T-helper 2 cell treated with Interferon-gamma antibody and Interleukin-4, amounts not matched to agents 100 ng/mL and 5 ng/mL, for 36 hours (primary cell): ENCODE measurements around the gene HS3ST1. TPM values are rescaled to one million over a fixed set of nuclear protein-coding genes. Genes with fewer than 3 reads are reported as not detected.

Experiments used
- intact Hi-C: fragments of 100-400 bp; cut with micrococcal nuclease; formaldehyde crosslinking; loops from one replicate; pipeline ENCODE4 v1.15.1; 2023
- total RNA-seq: library from RNA; stranded (reverse); gene quantifications from 2 replicates; pipeline ENCODE4 v1.2.3, GENCODE V29; 2022

Gene HS3ST1
- 0.64 and 0.93 TPM in 2 replicates for total RNA-seq

DNA sequence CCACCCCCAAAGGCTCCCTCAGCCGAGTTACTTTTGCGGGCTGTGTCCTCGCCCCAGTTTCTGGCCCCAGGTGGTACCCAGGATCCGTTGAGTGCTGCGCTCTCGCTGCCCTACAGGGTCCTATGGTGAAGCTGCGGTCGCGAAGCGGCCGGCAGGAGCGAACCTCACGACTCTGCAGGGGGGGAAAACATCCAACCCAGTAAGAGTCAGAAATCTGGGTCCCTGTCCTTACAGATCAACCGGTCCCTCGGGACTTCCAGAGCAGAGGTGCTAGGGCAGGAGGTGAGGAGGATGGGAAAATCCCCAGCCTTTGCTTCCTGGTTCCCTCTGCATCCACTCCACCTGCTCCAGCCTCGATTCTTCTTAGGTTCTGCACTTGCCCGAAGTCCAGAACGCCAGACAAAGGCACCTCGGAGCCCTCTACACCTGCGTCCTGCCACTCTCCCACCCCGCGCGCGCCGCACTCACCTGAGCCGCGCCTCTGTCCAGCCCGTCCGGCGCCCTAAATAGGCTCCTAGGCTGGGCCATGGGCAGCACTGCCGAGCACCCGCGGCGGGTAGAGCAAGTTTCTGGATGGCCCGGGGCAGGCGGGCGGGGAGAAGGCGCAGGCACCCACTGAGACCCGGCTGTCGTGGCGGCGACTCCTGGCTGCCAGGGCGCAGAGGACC lies at the start of gene HS3ST1:
HS3ST1 (minus strand) TSS at position 664 of the 668 bp plus-strand sequence. CDS start 28,889 bp downstream, outside the sequence.
- intact Hi-C loops = loop anchor here (2.0 kb wide), 1 partner anchor 42 kb away; no protein-coding TSS in a partner anchor

DNA sequence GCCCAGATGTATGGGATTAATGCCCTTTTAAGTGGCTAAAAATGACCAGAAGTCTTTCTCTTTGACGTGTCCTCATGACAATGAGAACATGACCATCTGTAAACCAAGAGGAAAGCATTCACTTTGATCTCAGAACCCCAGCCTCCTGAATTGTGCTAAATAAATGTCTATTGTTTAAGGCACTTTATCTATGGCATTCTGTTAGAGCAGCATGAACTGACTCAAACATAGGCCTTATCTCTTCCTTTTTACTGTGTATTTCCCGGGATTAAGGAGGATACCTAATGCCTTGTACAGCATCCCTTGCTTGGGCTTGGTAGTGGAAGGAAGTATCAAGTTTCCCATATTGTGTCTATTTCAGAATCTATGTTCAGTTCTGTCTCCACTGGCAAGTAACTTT lies 47.2 kb upstream of the HS3ST1 start:
- intact Hi-C loops = no loop called here

DNA sequence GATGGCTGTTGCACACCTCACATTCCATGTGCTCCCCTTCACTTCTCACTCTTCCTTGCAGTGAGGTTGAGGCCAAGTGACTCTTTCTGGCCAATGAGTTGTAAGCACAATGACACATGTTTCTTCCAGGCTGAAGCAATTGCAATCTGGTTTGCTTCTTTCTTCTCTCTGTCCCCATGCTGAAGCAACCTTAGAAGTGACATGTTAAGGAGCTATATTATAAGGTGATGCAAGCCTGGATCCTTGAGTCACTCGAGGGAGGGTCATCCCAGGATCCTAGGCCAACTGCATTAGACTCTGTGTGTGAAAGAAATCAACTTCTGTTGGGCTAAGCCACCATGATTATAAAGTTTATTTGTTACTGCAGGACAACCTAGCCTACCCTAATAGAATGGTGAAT lies 45.5 kb upstream of the HS3ST1 start:
- intact Hi-C loops = loop anchor here (5.0 kb wide), 1 partner anchor 1357 kb away; the partner anchor contains the start of gene WDR1

DNA sequence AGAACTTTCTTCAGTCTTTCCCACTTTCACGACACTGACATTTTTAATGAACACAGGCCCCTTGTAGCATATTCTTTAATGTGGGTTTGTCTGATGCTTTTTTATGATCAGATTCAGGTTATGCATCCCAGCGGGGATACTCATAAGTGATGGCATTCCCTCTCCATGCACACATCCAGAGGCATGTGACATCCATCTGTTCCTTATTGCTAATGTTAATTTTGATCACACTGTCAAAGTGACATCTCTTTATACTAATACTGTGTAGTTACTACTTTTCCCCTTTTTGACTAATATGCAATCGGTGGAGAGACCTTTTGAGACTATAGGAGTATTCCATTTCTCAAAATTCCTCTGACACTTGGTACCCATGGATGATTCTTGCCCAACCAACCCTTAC lies 43.8 kb upstream of the HS3ST1 start:
- intact Hi-C loops = loop anchor here (5.0 kb wide), 1 partner anchor 1355 kb away; the partner anchor contains the start of gene WDR1

DNA sequence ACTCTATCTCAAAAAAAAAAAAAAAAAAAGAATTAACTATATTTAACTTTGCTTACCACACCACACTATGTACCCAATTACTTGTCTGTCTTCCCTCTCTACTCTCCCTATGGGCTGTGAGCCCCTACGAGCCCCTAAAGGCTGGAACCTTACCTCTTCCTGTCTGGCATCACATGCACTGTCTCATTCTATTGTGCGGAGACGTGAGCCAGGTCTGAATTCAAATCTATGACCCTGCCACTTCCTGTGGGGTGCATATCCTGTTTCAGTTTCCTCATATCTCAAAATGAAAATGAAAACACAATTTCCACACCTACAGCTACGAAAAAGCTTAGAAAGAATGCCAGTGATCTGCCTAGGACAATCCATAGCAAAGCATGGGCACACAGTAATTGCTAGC lies 42.9 kb upstream of the HS3ST1 start:
- intact Hi-C loops = loop anchor here (1.0 to 5.0 kb wide), 8 partner anchors 9 to 1354 kb away; partner anchors contain the start of genes HS3ST1, WDR1 and ZNF518B

DNA sequence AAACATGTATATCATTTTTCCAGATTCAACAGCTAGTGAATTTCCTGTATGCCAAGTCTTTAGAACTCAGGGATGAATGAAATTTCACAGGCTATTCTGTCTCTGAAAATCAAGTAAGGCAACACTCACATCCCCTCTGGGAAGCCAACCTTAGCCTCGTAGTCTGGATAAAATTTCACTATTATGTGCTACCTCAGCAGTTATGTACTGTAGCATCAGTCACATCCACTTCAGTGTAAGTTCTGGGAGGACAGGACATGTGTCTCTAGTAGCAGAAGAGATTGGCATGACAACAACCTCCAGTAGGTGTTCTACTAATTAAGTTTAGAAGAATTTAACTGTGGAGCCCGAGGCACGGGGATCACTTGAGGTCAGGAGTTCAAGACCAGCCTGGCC lies 42.4 kb upstream of the HS3ST1 start:
- intact Hi-C loops = loop anchor here (1.0 to 5.0 kb wide), 8 partner anchors 9 to 1354 kb away; partner anchors contain the start of genes HS3ST1, WDR1 and ZNF518B

DNA sequence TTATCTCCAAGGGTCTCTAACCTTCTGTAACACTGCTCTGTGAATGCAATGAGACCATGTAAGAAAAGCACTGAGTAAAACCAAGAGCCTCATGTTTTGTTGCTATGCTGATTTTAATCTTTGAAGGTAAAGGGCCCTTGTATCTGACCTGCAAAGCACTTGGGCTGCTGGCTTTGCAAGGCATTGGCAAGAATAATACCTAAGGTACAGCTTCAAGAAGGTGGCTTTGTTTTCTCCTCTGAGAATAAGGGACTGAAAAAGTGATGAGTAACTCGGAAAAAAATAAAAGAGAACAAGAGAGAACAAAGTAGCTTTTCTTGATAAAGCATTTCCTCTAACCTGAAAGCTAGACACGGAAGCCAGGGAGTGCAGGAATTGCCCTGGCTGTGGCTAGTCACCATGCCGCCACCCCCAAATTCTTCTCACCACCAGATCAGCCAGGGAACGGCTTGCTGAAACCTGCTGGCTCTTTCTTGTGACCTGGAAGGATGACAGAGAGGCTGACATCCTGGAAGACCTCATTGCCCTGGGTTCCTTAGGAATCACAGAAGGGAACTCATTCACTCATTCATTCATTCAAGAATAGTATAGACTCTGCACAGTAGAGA lies 41.8 kb upstream of the HS3ST1 start:
- intact Hi-C loops = loop anchor here (1.0 to 5.0 kb wide), 8 partner anchors 10 to 1353 kb away; partner anchors contain the start of genes HS3ST1, WDR1 and ZNF518B

DNA sequence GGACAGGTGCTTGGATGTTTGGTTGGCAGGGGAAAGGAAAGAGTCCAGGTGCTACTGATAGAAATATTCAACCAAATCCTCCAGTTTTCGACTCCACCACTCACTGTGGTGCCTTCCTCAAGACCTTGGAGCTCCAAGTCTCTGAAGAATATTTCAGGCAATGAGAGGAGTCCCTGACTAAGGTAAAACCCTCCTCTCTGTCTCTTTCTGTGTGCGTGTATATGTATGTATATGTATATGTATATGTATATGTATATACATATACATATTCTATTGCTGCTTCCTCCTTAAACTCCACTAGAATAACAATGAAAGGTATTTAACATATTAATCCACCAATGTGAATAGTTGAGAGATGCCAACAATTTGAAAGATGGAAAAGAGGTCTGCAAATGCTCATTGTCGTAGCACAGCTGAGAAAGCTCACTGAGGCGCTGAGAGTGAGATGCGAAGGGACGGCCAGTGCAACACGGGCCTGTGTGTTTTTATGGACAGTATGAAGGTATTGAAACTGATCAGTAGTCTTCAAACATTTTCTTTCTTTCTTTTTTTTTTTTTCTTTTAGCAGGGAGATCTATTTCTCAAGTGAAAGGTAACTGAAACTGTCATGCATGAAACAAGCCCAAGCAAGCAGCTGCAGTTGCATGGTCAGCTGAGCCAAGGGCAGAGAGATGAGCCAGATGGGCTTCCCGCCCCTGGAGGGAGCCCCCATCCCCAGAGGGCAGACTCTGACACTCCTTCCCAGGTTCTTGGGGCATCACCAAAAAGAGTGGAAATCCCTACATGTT lies 41.1 kb upstream of the HS3ST1 start:
- intact Hi-C loops = loop anchor here (2.0 to 5.0 kb wide), 5 partner anchors 19 to 1353 kb away; partner anchors contain the start of genes HS3ST1 and WDR1

DNA sequence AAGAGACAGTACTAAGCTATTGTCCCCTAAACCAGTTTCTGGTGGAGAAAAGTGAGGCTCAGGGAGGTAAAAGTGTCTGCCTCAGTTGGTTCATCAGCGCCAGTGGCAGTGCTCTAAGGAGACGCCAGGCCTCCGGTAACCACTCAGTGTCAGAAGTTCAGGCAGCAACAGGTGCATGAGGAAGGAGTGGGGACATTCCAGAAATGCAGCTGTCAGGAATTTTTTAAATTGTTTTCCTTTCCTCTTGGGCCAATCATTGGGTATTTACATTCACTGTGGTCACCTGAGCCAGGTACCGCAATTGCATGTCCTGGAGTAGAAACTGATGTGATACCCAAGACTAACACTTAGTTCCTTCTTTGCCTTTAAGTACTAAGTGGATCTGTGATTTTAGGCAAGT lies 40.2 kb upstream of the HS3ST1 start:
- intact Hi-C loops = no loop called here

DNA sequence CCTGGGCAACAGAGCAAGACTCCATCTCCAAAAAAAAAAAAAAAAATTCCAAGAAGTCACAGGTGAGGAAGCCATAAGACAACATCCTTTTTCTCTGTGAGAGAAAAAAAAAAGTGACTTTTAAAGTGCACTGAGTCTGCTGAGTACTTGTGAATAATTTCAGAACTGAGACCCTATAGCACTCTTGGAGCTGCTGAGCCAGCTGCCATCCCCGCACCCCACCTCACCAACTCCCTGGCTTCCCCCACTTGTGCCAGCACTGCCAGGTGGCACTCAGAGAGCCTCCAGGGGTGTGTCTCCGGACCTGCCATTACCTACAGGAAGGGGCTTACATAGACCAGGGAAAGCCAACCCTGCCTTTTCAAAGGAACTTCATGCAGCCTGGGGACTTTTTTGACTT lies 39.2 kb upstream of the HS3ST1 start:
- intact Hi-C loops = no loop called here

DNA sequence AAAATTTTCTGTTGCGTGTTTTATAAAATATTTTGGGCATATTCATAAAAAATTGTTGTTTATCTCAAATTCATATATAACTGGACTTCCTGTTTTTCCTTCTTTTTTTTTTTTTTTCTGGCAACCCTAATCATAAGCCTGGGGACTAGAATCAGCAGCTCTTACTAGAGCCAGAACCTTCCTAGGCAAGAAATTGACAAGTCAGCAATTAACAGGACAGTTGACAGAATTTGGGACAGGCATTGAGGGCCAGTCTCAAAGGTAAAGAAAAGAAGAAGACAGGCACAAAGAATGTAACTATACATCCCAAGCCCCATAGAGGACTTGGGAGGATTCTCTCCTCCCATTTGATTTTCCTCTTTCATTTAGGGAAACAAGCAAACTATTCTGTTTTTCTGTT lies 35.0 kb upstream of the HS3ST1 start:
- intact Hi-C loops = no loop called here

DNA sequence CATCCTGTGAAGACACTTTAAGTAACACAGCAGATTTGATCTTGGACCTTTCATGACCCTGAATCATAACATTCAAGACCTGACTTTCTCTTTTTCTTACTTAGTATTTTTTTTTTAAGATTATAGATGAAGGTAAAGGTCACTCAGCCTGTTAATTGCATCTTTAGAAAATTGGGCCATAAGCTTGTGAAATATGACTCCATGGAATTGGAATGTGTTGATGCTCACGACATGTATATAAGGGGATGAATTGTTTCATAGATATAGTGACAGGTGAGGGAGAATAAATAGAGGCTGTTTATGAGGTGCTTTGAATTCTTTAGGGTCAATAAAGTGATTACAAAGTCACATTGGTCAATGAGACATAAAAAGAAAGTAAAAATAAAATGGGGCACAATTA lies 27.7 kb upstream of the HS3ST1 start:
- intact Hi-C loops = no loop called here

DNA sequence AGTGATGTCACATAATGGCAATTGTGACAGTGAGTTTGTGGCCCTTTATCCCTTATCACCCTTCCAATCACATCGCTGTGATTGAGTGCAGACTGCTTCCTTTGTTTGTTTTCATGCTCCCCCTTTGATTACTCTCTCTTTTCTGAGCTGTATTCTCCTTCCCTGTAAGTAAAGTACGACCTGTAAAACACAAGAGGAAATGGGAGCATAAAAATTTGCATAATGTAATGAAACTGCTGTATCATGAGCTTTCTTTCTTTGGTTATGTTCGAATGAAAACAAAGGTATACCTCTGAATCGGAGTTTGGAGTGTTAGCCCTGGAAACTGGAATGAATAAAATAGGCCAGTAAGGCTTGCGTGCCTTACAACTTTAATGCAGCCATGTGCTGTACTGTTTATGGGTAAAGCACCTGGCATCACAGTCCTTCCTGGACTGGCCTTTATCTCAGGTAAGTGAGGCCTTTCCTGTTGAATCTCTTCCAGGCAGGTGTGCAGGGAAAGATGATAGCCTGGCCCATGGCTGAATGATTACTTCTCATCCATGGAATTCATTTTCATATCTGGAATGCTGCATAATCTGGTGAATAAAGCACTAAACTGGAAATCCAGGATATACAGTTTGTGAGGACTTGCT lies 26.6 kb upstream of the HS3ST1 start:
- intact Hi-C loops = no loop called here

DNA sequence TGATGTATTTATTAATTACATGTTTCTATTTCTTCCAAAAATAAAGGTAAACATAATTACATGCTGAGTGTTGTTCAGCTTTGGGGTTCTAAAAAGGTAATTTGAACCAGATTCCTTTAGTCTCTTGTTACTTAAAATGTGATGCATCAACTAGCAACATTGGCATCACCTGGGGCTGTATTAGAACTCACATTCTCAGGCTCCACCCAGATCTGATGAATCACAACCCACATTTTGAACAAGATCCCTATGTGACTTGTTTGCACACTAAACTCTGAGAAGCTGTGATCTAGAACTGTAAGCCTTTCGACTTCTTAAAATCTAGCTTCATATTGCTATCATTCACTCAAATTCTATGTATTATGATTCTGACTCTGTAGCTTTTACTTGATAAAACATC lies 23.0 kb upstream of the HS3ST1 start:
- intact Hi-C loops = no loop called here

DNA sequence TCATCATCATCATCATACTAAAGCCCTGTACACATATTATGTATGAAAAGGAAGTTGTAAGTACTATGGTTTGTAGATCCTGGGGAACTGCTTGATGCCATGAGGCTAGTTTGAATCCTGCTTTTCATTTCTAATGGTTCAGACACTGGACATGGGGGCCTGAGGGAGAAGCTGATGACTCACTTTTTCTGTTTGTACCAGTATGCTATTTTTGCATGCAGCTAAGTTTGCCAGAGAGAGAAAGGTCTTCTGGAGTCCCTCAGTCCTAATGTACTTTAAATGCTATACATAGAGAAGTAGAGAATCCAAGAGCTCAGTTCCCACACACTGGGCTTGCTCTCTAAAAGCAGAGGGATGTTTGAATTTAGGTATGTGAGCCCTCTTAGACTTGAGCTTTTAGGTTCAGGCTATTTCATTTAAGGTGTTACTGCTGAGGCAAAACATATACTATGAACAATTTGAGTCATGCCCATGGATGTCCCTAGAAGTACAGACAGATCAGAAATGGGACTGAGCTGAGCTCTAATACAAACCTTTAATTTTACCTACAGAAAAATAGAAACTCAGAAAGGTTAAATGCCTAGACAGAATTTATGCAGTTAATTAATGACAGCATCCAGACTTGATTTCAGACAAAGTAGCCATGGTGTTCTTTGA lies 17.6 kb upstream of the HS3ST1 start:
- intact Hi-C loops = no loop called here

DNA sequence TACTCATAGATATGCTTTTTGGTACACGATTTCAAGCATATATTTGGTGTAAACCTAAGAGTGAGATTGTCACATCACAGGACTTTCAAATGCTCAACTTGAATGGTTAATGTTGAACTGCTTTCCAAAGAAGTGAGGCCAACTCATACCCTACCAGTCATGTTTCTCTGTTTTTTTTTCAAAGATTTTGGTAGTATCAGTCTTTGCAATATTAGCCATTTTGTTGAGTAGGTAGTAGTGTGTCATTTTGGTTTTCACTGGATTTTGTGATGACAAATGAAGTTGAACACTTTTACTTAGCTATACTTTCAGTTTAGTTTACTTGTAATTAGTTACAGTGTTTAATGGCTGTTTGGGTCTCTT lies 12.5 kb upstream of the HS3ST1 start:
- intact Hi-C loops = no loop called here

DNA sequence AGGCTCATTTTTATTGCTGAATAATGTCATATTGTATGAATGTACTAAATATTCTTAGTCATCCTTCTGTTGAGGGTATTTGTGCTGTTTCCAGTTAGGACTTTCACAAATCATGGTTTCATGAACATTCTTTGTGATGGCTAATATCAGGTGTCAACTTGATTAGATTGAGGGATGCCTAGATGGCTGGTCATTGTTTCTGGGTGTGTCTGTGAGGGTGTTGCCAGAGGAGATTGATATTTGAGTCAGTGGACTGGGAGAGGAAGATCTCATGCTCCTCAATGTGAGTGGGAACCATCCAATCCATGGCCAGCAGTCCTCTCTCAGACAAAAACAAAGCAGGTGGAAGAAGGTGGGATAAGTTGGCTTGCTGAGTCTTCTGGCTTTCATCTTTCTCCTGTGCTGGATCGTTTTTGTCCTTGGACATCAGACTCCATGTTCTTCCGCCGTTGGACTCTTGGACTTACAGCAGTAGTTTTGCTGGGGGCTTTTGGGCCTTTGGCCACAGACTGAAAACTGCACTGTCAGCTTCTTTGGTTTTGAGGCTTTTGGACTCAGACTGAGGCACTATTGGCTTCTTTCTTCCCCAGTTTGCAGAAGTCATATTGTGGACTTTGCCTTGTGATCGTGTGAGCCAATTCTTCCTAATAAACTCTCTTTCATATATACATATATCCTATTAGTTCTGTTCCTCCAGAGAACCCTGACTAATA lies 11.9 kb upstream of the HS3ST1 start:
- intact Hi-C loops = no loop called here

DNA sequence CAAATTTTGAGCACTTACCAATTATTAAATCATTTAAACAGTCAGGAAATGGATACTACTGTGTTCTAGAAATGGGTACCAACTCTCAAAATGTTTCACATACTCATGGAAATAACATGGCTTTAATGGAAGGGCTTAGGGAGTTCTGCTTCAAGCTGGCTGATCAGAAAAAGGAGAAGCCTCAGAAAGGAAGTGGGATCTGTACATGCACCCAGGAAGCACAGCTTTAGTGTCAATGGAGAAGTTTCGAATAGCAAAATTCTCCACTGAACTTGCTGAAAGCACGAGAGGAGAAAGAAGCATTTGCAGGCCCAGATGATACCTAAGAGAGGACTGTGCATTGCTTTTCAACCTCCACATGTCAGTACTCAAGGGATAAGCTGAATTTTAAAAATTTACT lies 11.1 kb upstream of the HS3ST1 start:
- intact Hi-C loops = no loop called here

DNA sequence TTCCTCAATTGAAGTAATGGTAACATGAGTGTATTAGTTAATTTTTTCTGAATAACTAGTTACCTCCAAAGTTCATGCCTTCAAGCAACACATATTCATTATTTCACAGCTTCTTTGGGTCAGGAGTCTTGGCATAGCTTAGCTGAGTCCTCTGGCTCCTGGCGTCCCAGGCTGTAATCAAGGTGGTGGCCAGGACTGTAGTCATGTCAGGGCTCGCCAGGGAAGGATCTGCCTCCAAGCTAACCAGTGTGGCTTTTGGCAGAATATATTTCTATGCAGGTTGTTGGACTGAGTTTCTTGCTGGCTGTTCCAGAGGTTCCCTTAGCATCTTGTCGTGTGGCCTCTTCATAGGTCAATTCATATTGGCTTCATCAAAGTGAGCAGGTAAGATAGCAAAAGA lies 10.0 kb upstream of the HS3ST1 start:
- intact Hi-C loops = no loop called here

DNA sequence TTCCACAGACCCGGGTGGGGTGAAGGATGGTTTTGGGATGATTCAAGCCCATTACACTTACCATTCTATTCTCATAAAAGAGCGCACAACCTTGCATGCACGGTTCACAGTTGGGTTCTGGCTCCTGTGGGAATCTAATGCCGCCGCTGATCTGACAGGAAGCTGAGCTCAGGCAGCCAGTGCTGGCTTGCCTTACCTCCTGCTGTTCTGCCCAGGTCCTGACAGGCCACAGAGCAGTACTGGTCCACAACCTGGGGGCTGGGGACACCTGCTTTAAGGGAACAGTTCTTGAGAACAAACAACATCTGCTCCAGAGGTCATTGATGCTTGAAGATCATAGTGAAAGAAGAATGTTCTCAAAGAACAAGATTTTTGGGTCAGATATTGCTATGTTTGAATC lies 8.0 kb upstream of the HS3ST1 start:
- intact Hi-C loops = no loop called here
